ENCODE data around the gene CMTM1. TPM values are rescaled to one million over a fixed set of nuclear protein-coding genes. Genes with fewer than 3 reads are reported as not detected.
"Not testable (repeated sequence)": the region's sequence is repeated elsewhere in the genome, so short reads cannot be mapped to it uniquely, and the experiment has no call there.

The CMTM1 gene
- total and polyA plus RNA-seq, 7 donors = 0.71 to 3.0 (median 1.3) TPM; not detected in 2

GRCh38 chr16:66594739-66595138 is 28.5 kb downstream of the CMTM1 start:
- Histone ChIP-seq H3K36me3 (no peaks in the 10 kb centered on the region), H3K9me3 (peaks cover 0 to 4% (median 0%) of the 10 kb centered on the region in 4 donors), H3K27me3 (no peaks in the 10 kb centered on the region), H3K4me3 (no peak overlapping the region), H3K27ac (no peak overlapping the region), H3K4me1 (no peaks in the 10 kb centered on the region)
- 56 to 84% methylated on average over 7 of the region's 7 CpGs for WGBS, 2 donors
- intact Hi-C loops (cut with DNase I) = no loop called here
- DNase-seq = no peak
- no peak for TF ChIP-seq POLR2A (IDR thresholded peaks at IDR 0.05)
- no peak for TF ChIP-seq EP300 (IDR thresholded peaks at IDR 0.05)
- no peak for TF ChIP-seq CTCF (IDR thresholded peaks at IDR 0.05)
- no peak for TF ChIP-seq POLR2AphosphoS5 (IDR thresholded peaks at IDR 0.05)

DNA sequence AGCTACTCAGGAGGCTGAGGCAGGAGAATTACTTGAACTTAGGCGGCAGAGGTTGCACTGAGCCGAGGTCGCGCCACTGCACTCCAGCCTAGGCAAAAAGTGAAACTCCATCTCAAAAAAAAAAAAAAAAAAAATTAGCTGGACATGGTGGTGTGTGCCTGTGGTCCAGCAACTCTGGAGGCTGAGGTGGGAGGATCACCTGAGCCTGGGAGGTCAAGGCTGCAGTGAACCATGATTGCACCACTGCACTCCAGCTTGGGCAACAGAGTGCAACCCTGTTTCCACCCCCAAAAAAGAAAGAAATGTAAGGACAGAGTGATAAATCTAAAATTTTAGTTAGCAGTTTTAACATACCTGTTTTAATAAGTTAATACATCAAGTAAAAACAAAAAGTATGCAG is 30.3 kb downstream of the CMTM1 start:
- H3K36me3 ChIP-seq; H3K27me3 ChIP-seq; H3K9me3 ChIP-seq; intact Hi-C loops (cut with DNase I); DNase-seq; H3K4me3 ChIP-seq; H3K4me1 ChIP-seq; H3K27ac ChIP-seq: not testable (repeated sequence)
- WGBS, 2 donors = 98 to 99% methylated on average over 4 of the region's 4 CpGs

- DNase-seq = no peak
- no peaks in the 10 kb centered on the region for H3K36me3 ChIP-seq
- no peaks in the 10 kb centered on the region for H3K27me3 ChIP-seq
- H3K9me3 ChIP-seq = peaks cover 0 to 4% (median 0%) of the 10 kb centered on the region in 4 donors
- intact Hi-C loops (cut with DNase I) = no loop called here
- no peak overlapping the region for H3K27ac ChIP-seq
- no peaks in the 10 kb centered on the region for H3K4me1 ChIP-seq
- TF ChIP-seq CTCF (IDR thresholded peaks at IDR 0.05) = no peak
- 67 to 72% methylated on average over 5 of the region's 5 CpGs for WGBS, 2 donors
- H3K4me3 ChIP-seq = no peak overlapping the region
Measured at GRCh38 chr16:66596986-66597848, 31.0 kb downstream of the CMTM1 start.

DNA sequence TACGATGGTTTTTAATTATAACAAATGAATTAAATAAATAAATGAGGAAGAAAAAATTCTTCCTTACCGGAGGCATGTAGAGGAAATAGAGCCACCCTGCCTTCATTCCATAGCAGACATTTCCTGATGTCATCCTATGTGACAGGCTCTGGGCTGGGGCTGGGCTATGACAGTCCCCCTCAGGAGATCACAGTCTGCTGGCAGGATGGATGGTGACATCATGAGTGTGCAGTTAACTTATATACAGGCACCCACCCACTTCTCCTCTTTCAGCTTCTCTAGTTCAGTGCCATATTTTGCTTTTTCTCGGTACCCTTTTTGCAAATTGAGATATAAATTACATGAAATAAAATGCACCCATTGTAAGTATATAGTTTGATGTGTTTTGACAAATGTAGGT is 31.9 kb downstream of the CMTM1 start:
- 72 to 85% methylated on average over 3 of the region's 3 CpGs for WGBS, 2 donors
- H3K36me3 ChIP-seq = no peaks in the 10 kb centered on the region
- TF ChIP-seq CTCF (IDR thresholded peaks at IDR 0.05) (no peak), POLR2A (IDR thresholded peaks at IDR 0.05) (no peak), POLR2AphosphoS5 (IDR thresholded peaks at IDR 0.05) (no peak), EP300 (IDR thresholded peaks at IDR 0.05) (no peak)
- intact Hi-C loops (cut with DNase I) = no loop called here
- peaks cover 0 to 8% (median 0%) of the 10 kb centered on the region in 3 donors for H3K27me3 ChIP-seq
- peaks cover 0 to 4% (median 0%) of the 10 kb centered on the region in 4 donors for H3K9me3 ChIP-seq
- H3K4me1 ChIP-seq = peaks cover 0 to under 1% (median 0%) of the 10 kb centered on the region in 4 donors
- DNase-seq = no peak
- H3K4me3 ChIP-seq = no peak overlapping the region
- H3K27ac ChIP-seq = no peak overlapping the region

GRCh38 chr16:66599726-66600125 is 33.5 kb downstream of the CMTM1 start:
- H3K27ac ChIP-seq = no peak overlapping the region
- H3K4me3 ChIP-seq = no peak overlapping the region
- intact Hi-C loops (cut with DNase I) = no loop called here
- H3K9me3 ChIP-seq = no peaks in the 10 kb centered on the region
- no peaks in the 10 kb centered on the region for H3K36me3 ChIP-seq
- DNase-seq = no peak
- H3K27me3 ChIP-seq = peaks cover 0 to 22% (median 6%) of the 10 kb centered on the region in 3 donors
- H3K4me1 ChIP-seq = peaks cover 0 to 13% (median 12%) of the 10 kb centered on the region in 4 donors
- 79 to 93% methylated on average over 4 of the region's 4 CpGs for WGBS, 2 donors
- no peak for TF ChIP-seq CTCF (IDR thresholded peaks at IDR 0.05)
- TF ChIP-seq EP300 (IDR thresholded peaks at IDR 0.05) = no peak
- no peak for TF ChIP-seq POLR2AphosphoS5 (IDR thresholded peaks at IDR 0.05)
- no peak for TF ChIP-seq POLR2A (IDR thresholded peaks at IDR 0.05)

All from sigmoid colon (tissue), 7 donors.